Measurements from ENCODE around the gene ERAP2. TPM values are rescaled to one million over a fixed set of nuclear protein-coding genes. Genes with fewer than 3 reads are reported as not detected.

ERAP2 gene
- total RNA-seq, 4 donors from 2014 or later, result 50.3 to 82.8 (median 70.8) TPM

DNA sequence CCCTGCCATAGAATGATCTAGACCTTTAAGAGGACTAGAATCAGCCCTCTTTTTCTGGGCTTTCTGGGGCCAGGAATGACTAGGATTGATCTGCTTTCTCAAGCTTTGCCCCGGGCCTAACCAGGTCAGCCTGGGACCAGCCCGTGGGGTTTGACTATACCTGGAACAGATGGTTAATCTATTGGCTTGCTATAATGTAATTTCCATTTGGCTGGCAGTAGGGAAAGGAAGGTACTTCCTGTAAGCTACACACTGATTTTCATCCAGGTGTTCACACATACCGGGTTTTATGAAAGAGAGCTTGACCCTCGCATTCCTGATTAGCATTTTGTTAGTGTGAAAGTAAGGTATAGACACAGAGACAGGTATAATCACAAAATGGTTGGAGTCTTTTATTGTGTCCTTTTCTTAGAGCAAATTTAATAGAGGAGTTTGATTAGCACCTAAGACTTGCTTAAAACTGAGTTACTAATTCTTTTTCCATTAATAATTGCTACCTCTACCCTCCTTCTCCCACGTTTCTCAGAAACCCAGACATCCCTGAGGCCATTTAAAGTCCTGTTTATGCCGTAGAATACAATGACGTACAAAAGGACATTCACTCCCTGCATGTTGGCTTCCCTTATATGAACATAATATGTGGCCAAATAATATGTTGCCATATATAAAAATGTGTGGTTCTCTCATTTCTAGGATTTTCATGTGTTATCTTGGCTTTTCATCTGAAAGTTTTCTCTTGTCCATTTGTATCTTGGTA, 76.9 kb downstream of the ERAP2 start:
- H3K4me1 ChIP-seq, result peaks cover 0 to 8% (median 2%) of the 10 kb centered on the region in 4 donors
- peak overlapping the region in 1 of 4 donors; percentile 40 for H3K27ac ChIP-seq

DNA sequence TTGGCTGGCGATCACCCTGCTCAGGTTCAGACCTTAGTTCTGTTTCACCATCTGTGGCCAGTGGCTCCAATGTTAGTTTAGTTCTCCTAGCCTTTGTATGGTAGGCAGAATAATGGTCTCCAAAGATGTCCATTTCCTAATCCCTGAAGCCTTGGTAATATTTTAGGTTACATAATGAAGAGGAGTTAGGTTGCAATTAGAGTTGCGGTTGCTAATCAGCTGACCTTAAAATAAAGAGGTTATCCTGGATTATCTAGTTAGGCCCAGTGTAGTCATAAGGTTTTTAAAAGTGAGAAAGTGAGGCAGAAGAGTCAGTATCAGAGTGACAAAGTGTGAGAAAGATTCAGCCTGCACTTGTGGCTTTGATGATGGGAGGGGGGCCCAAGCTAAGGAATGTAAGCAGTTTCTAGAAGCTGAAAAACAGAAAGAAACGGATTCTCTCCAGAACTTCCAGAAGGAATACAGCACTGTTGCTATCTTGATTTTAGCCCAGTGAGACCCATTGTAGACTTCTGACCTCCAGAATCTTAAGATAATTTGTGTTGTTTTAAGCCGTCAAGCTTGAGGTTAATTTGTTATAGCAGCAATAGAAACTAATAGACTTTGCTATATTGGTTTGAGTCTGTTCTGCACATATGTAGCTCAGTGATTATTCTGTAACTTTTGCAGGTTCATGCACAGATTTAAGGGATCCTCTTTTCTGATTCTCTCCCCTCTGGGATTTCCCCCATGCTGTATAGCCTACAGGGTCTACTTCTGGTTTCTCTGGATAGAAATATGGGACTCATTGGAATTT, 81.2 kb downstream of the ERAP2 start:
- DNase-seq, result no peak
- Histone ChIP-seq H3K36me3 (no peaks in the 10 kb centered on the region), H3K4me1 (peaks cover 0 to 17% (median 5%) of the 10 kb centered on the region in 4 donors), H3K27ac (peak overlapping the region in 3 of 4 donors; percentile 2 to 65 (median 29)), H3K27me3 (no peaks in the 10 kb centered on the region), H3K9me3 (no peaks in the 10 kb centered on the region), H3K4me3 (no peak overlapping the region)
- no peak for TF ChIP-seq POLR2A (IDR thresholded peaks at IDR 0.05)
- TF ChIP-seq, protein P1, sequence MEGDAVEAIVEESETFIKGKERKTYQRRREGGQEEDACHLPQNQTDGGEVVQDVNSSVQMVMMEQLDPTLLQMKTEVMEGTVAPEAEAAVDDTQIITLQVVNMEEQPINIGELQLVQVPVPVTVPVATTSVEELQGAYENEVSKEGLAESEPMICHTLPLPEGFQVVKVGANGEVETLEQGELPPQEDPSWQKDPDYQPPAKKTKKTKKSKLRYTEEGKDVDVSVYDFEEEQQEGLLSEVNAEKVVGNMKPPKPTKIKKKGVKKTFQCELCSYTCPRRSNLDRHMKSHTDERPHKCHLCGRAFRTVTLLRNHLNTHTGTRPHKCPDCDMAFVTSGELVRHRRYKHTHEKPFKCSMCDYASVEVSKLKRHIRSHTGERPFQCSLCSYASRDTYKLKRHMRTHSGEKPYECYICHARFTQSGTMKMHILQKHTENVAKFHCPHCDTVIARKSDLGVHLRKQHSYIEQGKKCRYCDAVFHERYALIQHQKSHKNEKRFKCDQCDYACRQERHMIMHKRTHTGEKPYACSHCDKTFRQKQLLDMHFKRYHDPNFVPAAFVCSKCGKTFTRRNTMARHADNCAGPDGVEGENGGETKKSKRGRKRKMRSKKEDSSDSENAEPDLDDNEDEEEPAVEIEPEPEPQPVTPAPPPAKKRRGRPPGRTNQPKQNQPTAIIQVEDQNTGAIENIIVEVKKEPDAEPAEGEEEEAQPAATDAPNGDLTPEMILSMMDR (IDR thresholded peaks at IDR 0.05), result no peak

More for the DNA sequence above, 76.9 kb downstream of the ERAP2 start:
- H3K27me3 ChIP-seq, result no peaks in the 10 kb centered on the region
- TF ChIP-seq, protein P1 (IDR thresholded peaks at IDR 0.05), result no peak
- TF ChIP-seq POLR2A (IDR thresholded peaks at IDR 0.05), result no peak
- H3K4me3 ChIP-seq, result no peak overlapping the region
- no peak for DNase-seq
- no peaks in the 10 kb centered on the region for H3K9me3 ChIP-seq
- no peaks in the 10 kb centered on the region for H3K36me3 ChIP-seq

GRCh38 chr5:96958977-96959376, 82.7 kb downstream of the ERAP2 start:
- no peaks in the 10 kb centered on the region for H3K9me3 ChIP-seq
- H3K36me3 ChIP-seq, result no peaks in the 10 kb centered on the region
- H3K4me1 ChIP-seq, result peaks cover 0 to 23% (median 6%) of the 10 kb centered on the region in 4 donors
- no peak for DNase-seq
- H3K4me3 ChIP-seq, result peak overlapping the region in 1 of 4 donors; percentile 4
- no peaks in the 10 kb centered on the region for H3K27me3 ChIP-seq
- peak overlapping the region in 2 of 4 donors; percentile 6 to 65 for H3K27ac ChIP-seq
- no peak for TF ChIP-seq POLR2A (IDR thresholded peaks at IDR 0.05)
- TF ChIP-seq, protein P1 (IDR thresholded peaks at IDR 0.05), result no peak

DNA sequence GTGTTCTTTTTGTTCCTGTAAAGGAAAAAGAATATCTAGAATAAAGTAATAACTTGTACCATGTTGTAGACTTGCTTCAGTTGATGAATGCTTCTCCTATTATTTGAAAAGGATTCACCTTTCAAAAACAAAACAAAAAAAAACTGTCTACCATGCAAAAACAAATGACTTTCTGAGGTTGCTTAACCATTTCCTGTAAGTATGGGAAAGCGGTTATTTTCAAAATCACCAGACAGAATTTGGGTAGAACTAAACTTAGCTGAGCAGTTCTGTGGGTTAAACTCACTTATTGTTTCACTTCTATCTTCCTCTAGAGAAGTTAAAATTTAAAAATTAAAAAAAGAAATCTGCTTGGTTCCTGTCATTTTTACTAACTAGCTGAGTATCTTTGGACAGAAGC, 84.8 kb downstream of the ERAP2 start:
- TF ChIP-seq POLR2A (IDR thresholded peaks at IDR 0.05), result no peak
- TF ChIP-seq, protein P1 (IDR thresholded peaks at IDR 0.05), result no peak
- no peak for DNase-seq
- Histone ChIP-seq H3K4me3 (peak overlapping the region in 1 of 4 donors; percentile 2), H3K27me3 (no peaks in the 10 kb centered on the region), H3K27ac (peak overlapping the region in 1 of 4 donors; percentile 62), H3K9me3 (no peaks in the 10 kb centered on the region), H3K36me3 (no peaks in the 10 kb centered on the region), H3K4me1 (peaks cover 0 to 23% (median 6%) of the 10 kb centered on the region in 4 donors)

GRCh38 chr5:96962540-96962991, 86.3 kb downstream of the ERAP2 start:
- no peaks in the 10 kb centered on the region for H3K27me3 ChIP-seq
- no peak overlapping the region for H3K4me3 ChIP-seq
- H3K36me3 ChIP-seq, result no peaks in the 10 kb centered on the region
- no peaks in the 10 kb centered on the region for H3K9me3 ChIP-seq
- H3K27ac ChIP-seq, result peak overlapping the region; percentile 60 to 65 (median 62)
- TF ChIP-seq POLR2A (IDR thresholded peaks at IDR 0.05), result no peak
- TF ChIP-seq, protein P1 (IDR thresholded peaks at IDR 0.05), result no peak
- no peak for DNase-seq
- H3K4me1 ChIP-seq, result peaks cover 0 to 24% (median 6%) of the 10 kb centered on the region in 4 donors
